ENCODE data around the gene BBOF1.

- TF ChIP-seq, protein P1, sequence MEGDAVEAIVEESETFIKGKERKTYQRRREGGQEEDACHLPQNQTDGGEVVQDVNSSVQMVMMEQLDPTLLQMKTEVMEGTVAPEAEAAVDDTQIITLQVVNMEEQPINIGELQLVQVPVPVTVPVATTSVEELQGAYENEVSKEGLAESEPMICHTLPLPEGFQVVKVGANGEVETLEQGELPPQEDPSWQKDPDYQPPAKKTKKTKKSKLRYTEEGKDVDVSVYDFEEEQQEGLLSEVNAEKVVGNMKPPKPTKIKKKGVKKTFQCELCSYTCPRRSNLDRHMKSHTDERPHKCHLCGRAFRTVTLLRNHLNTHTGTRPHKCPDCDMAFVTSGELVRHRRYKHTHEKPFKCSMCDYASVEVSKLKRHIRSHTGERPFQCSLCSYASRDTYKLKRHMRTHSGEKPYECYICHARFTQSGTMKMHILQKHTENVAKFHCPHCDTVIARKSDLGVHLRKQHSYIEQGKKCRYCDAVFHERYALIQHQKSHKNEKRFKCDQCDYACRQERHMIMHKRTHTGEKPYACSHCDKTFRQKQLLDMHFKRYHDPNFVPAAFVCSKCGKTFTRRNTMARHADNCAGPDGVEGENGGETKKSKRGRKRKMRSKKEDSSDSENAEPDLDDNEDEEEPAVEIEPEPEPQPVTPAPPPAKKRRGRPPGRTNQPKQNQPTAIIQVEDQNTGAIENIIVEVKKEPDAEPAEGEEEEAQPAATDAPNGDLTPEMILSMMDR (IDR thresholded peaks at IDR 0.05) = no peak
- TF ChIP-seq POLR2A (IDR thresholded peaks at IDR 0.05) = no peak
Measured at GRCh38 chr14:73991092-73991491, 28.1 kb upstream of the BBOF1 start.

All from adrenal gland (tissue), 5 donors.